CD4-positive, alpha-beta T cell treated with Interleukin-17A for 4 hours (primary cell): Measurements from ENCODE around the gene NDUFS8.

Experiments
- DNase-seq: peaks from one replicate; pipeline ENCODE4 v3.0.0-alpha.2; 2020; ENCODE audit warnings: mixed read lengths

The NDUFS8 gene

GRCh38 chr11:68016904-68017817 is 13.3 kb upstream of the NDUFS8 start:
- DNase-seq: no peak

DNA sequence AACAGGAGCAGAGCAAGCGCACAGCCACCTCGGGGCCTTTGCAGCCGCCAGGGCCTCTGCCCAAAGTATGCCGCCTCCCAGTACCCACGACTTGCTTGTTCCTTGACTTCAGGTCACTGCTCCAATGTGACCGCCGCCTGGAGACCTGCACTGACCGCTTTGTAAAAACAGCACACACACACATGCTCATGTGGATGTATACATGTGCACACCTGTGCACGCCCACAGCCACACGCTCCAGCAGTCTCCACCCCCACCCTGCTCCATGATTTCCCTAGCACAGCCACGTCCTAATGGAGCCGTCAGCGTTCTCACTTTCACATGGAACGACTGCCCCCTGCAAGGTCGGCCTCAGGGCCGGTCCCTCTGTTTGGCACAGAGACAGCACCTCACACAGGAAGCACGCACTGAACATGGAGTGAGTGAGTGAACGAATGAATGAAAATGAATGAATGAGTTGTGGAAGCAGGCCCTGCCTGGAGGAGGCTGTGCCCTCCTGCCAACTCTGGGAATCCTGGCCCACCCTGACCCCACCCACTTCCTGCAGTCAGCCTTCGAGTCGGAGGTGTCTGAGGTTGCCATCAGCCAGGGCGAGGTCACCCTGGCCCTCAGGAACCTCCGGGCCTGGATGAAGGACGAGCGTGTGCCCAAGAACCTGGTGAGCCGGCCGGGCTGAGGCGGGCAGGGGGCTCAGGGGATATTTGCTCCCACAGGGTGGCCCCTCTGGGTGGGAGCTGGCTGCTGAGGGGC is 12.3 kb upstream of the NDUFS8 start:
- no peak for DNase-seq

DNA sequence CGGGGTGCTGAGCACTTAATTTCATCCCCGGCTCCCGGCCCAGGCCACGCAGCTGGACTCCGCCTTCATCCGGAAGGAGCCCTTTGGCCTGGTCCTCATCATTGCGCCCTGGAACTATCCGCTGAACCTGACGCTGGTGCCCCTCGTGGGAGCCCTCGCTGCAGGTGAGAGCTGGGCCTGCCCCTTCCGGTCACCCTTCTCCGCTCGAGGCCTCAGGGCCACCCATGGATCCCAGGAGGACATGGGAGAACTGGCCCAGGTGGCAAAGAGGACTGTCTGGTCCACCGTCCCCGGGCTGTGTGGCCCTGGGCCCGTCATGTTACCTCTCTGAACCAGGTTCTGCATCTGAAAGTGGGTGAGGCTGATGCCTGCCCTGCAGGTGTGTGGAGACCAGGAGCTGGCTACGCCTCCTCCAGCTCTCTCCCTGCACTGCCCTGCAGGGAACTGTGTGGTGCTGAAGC is 11.7 kb upstream of the NDUFS8 start:
- no peak for DNase-seq

GRCh38 chr11:68019486-68019885 is 11.0 kb upstream of the NDUFS8 start:
- DNase-seq: no peak

DNA sequence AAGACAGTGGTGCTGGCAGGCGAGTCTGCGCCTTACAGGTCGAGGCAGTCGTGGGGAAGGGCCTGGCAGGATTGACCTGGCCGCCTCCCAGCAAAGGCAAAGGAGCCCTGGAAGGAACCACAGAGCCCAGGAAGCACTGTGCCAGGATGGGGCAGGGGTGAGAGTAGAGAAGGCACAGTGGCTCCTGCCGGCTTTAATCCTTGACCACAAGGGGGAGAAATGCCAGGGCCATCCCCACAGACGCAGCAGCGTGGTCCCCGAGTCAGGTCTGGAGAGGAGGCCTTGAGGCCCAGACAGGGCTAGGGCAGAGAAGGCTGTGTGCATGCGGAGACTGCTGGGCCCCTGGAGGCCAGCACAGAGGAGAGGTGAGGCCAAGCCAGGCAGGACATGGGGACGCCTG is 9.9 kb upstream of the NDUFS8 start:
- no peak for DNase-seq

DNA sequence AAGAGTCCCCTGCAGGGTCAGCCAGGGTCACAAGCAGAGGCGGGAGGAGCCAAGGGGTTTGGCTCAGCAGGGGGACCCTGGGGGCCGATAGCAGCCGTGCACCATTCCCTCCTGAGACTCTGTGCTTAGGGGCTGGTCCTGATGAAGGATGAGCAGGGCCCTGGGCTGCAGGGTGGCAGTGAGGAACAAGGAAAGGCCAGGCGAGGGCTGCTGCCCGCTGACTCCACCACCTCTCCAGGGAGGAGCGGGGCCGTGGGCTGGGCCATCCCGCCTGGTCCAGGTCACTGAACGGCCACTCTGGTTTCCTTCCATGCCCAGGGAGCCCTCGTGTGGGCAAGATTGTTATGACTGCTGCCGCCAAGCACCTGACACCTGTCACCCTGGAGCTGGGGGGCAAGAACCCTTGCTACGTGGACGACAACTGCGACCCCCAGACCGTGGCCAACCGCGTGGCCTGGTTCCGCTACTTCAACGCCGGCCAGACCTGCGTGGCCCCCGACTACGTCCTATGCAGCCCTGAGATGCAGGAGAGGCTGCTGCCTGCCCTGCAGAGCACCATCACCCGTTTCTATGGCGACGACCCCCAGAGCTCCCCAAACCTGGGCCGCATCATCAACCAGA is 9.2 kb upstream of the NDUFS8 start:
- no peak for DNase-seq

DNA sequence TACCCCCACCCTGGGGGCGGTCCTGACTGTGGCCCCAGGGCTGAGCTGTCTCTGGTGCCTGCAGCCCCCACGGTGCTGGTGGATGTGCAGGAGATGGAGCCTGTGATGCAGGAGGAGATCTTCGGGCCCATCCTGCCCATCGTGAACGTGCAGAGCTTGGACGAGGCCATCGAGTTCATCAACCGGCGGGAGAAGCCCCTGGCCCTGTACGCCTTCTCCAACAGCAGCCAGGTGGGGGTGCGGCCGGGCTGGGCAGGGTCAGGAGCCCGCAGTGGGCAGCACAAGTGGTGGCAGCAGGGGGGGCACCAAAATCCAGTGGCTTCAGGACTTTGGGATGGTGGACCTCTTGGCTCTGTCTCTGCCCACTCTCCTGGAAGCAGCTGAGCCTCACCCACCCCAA is 8.0 kb upstream of the NDUFS8 start:
- DNase-seq: no peak

GRCh38 chr11:68024508-68024907 is 6.0 kb upstream of the NDUFS8 start:
- DNase-seq: no peak

GRCh38 chr11:68025047-68025446 is 5.4 kb upstream of the NDUFS8 start:
- no peak for DNase-seq

DNA sequence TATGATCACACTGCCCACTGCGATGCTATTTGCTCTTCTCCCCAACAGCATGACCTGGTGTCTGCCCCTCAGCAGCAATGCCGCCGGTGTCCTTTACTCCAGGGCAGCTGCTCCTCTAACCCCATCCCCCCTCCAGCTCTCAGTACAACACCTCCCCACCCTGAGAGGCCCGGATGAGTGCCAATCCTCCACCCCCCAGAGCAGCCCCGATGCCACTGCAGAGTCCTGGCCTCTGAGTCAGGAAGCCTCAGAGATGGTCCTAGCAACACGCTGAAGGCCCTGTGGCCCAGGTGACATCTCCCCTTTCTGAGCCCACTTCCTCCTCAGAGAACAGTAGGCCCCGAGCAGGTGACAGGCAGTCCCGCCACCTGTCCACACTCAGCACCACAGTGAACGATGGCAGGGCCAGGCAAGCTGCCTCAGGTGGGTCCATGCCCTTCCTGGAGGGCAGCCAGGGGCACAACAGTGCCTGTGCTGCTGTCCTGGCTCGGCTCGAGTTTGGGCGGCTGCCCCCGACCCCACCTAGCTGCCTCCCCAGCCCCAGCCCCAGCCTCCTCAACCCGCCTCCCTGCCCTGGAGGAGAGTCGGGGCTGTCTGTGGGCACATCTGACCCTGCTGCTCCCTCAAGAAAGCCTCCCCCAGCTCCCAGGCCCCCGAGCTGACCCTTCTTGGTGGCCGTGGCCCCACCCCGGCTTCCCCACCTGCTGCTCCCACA is 3.9 kb upstream of the NDUFS8 start:
- DNase-seq: no peak

DNA sequence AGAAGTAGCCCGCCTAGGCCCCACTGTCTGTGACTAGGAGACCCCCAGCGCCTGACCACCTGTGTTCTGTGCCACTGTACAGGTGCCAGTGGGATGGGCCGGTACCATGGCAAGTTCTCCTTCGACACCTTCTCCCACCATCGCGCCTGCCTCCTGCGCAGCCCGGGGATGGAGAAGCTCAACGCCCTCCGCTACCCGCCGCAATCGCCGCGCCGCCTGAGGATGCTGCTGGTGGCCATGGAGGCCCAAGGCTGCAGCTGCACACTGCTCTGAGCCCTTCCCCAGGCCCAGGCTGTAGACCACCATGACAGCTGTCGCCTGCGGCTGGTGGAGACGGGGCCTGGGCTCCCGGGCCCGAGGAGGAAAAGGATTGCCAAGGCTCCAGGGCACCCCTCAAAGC is 2.8 kb upstream of the NDUFS8 start:
- no peak for DNase-seq

- DNase-seq: no peak
Observed at GRCh38 chr11:68028802-68029545, 1.5 kb upstream of the NDUFS8 start.

- peak; percentile 37 for DNase-seq
Observed at GRCh38 chr11:68031144-68031464, 623 bp downstream of the NDUFS8 start.

GRCh38 chr11:68032003-68032402 is 1.5 kb downstream of the NDUFS8 start:
- DNase-seq: no peak

DNA sequence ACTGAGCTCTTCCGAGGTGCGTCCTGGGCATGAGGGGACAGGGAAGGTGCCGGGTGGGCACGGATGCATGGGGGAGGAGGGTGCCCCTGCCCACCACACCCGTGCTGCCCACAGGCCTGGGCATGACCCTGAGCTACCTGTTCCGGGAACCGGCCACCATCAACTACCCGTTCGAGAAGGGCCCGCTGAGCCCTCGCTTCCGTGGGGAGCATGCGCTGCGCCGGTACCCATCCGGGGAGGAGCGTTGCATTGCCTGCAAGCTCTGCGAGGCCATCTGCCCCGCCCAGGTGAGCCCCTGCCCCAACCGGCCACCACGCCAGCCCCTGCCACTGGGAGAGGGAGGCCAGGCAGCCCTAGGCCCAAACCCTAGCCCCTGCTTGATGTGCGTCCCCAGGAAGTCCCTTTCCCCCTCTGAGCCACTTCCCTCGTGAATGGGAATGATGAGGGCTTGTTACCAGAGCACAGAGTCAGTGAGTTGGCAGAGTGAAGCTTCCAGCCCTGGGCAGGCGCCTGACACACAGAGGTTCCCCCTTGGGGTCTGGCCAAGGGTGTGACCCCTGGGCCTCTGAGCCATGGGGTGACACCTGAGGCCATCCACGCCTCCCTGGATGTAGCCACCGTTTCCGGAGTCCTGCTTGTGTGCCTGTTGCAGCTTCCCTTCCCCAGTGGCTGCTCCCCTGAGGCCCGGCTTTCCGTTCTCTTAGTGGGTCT is 2.7 kb downstream of the NDUFS8 start:
- no peak for DNase-seq

GRCh38 chr11:68033708-68034045 is 3.2 kb downstream of the NDUFS8 start:
- DNase-seq: no peak

GRCh38 chr11:68035266-68035876 is 4.9 kb downstream of the NDUFS8 start:
- no peak for DNase-seq

- no peak for DNase-seq
Observed at GRCh38 chr11:68036141-68036716, 5.7 kb downstream of the NDUFS8 start.

DNA sequence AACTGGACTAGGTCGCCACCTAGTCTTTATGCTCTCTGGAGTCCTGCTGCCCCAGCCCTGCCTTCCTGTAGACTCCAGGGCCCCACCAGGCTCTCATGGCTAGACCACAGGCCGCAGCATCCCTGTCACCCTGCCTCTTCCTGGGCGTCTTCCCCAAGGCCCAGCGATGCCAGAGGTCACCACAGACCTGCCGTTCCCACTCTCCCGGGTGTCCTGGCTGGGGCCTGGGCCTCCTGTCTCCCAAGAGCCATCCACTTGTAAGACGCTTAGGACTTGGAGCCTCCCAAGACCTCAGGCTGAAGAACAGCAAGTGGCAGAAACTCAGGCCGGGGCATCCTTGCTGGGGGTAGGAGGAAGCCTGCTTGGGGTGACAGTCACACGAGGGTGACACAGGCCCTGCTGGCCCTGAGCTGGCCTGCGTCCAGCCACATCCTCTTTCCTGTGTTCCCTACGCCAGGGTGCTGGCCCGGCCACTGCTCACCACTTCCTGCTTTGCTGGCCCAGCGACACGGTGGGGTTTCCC is 6.3 kb downstream of the NDUFS8 start:
- DNase-seq: peak; percentile 29

DNA sequence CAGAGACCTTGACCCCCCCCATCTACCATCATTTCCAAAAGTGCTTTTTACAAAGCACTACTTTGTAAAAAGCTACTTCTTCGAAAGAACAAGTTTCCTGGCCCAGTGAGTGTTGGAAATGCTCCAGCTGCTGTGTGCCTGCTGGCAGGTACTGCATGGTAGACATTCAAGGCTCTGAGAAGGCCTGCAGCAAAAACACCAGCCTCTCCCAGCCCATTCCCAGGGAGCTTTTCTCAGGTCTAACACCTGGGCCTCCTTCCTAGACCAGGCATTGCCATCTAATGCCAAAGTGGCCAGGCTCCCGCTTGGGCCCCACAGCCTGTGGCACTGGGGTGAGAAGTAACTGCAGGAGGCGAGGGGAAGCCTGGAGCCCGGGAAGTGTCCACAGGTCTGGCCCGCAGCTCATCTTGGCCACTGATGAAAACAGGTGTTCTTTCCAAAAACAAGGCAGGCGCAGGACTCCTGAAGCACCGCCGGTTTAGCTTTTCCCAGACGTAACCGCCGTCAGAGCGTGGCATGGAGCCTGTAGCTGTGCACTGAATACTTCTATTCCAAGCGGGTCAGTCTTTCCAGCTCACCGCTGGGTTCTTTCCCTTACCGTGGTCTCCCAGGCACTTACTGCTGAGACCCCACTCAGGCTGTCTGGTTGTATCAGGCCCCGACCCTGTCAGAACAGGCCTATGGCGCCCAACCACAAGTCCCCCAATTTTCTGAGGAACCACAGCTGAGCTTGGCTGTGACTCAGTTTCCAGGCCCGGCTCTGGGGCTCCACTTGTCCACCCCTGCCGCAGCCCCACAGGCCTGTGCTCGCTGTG is 7.1 kb downstream of the NDUFS8 start:
- DNase-seq: no peak
